ENCODE measurements around the gene CARNS1. TPM values are rescaled to one million over a fixed set of nuclear protein-coding genes. Genes with fewer than 3 reads are reported as not detected.

CARNS1 gene
- total RNA-seq, 4 donors from 2014 or later: 0.27 to 4.4 (median 0.43) TPM

DNA sequence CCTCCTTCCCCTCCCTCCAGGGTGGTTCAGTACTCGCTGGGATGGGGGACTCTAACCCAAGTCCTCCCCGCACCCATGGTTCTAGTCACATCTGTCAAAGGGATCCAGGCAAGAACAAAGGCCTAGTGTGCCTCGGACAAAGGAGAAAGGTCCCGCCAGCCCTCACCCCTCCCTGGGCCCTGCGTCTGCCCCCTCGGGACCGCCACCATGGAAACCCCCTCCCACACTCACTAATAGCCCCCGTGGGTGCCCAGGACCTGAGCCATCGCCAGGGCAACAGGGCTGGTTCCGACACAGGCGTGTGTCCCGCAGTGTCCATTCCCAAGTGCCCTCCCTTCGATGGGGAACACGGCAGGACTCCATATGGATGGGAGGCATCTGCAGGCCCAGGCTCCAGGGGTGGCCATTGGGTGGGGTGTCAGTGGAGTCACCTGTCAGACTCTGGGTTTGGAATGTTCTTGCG is 5.1 kb upstream of the CARNS1 start:
- in situ Hi-C loops (cut with MboI; ENCODE audit: low pct_ligation_motif_present in 1 of 4, low pct_unique_long_range_greater_than_20kb in 1 of 4, low sequenced_read_pairs in 3 of 4): no loop called here
- H3K4me1 ChIP-seq: peaks cover 0 to 20% (median 11%) of the 10 kb centered on the region in 4 donors
- TF ChIP-seq POLR2AphosphoS5 (IDR thresholded peaks at IDR 0.05): no peak
- TF ChIP-seq, protein P1, sequence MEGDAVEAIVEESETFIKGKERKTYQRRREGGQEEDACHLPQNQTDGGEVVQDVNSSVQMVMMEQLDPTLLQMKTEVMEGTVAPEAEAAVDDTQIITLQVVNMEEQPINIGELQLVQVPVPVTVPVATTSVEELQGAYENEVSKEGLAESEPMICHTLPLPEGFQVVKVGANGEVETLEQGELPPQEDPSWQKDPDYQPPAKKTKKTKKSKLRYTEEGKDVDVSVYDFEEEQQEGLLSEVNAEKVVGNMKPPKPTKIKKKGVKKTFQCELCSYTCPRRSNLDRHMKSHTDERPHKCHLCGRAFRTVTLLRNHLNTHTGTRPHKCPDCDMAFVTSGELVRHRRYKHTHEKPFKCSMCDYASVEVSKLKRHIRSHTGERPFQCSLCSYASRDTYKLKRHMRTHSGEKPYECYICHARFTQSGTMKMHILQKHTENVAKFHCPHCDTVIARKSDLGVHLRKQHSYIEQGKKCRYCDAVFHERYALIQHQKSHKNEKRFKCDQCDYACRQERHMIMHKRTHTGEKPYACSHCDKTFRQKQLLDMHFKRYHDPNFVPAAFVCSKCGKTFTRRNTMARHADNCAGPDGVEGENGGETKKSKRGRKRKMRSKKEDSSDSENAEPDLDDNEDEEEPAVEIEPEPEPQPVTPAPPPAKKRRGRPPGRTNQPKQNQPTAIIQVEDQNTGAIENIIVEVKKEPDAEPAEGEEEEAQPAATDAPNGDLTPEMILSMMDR (IDR thresholded peaks at IDR 0.05): no peak
- TF ChIP-seq POLR2A (IDR thresholded peaks at IDR 0.05): no peak
- WGBS, 2 donors (ENCODE audit: low coverage in 1 of 2): 62% methylated on average over 15 of the region's 15 CpGs; no CpG with 5 or more reads in 1 of the 2 donors
- H3K27me3 ChIP-seq: peaks cover 38% of the 10 kb centered on the region
- no peak for DNase-seq
- H3K9me3 ChIP-seq: no peaks in the 10 kb centered on the region
- no peak overlapping the region for H3K4me3 ChIP-seq
- peak overlapping the region in 1 of 4 donors; percentile 77 for H3K27ac ChIP-seq
- H3K36me3 ChIP-seq: no peaks in the 10 kb centered on the region
- intact Hi-C loops (cut with DNase I; ENCODE audit: low total_unique reads): no loop called here

DNA sequence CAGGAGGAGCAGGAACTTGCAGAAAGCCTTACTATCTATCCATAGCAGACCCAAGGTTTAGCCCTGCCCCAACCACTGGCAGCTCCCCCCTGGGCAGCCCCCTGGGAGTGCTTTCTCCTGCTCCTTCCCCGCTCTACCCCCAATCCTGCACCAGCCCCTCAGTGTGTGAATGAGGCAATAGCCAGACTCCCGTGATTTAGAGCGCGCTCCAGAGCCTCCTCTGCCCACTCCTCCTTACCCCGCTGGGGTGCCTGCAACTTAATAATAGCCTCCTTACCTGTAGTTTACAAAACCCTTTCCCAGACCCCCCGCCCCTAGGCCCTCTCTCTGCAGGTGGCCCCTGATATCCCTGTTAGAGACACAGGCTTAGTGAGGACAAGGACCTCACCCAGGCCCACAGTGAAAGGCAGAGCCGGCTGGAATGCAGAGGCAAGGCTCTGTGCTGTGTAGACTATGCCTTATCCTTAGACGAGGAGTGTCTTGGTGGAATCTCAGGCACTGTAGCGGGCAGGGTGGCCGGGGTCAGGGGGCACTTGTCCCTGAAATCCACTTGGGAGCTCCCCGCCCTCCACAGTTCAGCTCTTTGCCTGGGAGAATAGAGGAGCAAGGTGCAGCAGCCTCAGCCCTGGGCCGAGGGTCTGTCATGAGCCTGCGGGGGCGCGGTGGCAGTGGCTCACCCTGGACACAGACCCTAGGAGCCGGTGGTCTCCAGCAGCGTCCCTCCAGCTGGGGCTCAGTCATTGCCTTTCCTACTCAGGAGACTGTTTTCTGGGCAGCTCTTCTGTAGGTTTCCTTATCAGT is 4.3 kb upstream of the CARNS1 start:
- no peak for DNase-seq
- no peaks in the 10 kb centered on the region for H3K36me3 ChIP-seq
- H3K4me1 ChIP-seq: peaks cover 0 to 26% (median 17%) of the 10 kb centered on the region in 4 donors
- no peak overlapping the region for H3K27ac ChIP-seq
- H3K27me3 ChIP-seq: peaks cover 38% of the 10 kb centered on the region
- intact Hi-C loops (cut with DNase I; ENCODE audit: low total_unique reads) (no loop called here), in situ Hi-C loops (cut with MboI; ENCODE audit: low pct_ligation_motif_present in 1 of 4, low pct_unique_long_range_greater_than_20kb in 1 of 4, low sequenced_read_pairs in 3 of 4) (no loop called here)
- TF ChIP-seq POLR2A (IDR thresholded peaks at IDR 0.05) (no peak), POLR2AphosphoS5 (IDR thresholded peaks at IDR 0.05) (no peak), EP300 (IDR thresholded peaks at IDR 0.05; ENCODE audit: low read depth) (no peak)
- TF ChIP-seq, protein P1 (IDR thresholded peaks at IDR 0.05): no peak
- no peak overlapping the region for H3K4me3 ChIP-seq
- WGBS, 2 donors (ENCODE audit: low coverage in 1 of 2): 78% methylated on average over 17 of the region's 17 CpGs; no CpG with 5 or more reads in 1 of the 2 donors
- H3K9me3 ChIP-seq: no peaks in the 10 kb centered on the region

DNA sequence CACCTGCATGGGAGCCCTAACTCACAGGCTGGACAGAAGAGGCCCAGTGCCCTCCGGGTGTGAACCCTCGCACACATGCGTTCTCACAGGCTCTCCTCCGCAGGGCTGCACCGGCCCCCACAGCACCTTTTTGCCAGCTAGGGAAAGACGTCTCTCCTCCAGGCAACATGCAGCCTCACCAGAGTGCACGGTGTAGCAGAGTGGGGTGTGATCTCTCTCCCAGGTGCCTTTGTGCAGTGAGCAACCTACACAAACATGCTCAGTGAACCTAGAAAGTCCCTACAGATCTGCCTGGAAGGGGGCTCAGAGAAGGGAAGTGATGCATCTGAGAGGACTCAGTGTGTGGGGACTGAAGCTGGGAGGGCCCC is 3.7 kb upstream of the CARNS1 start:
- Histone ChIP-seq H3K27me3 (peaks cover 38% of the 10 kb centered on the region), H3K9me3 (no peaks in the 10 kb centered on the region), H3K4me1 (peaks cover 0 to 30% (median 20%) of the 10 kb centered on the region in 4 donors), H3K36me3 (no peaks in the 10 kb centered on the region), H3K4me3 (no peak overlapping the region), H3K27ac (no peak overlapping the region)
- intact Hi-C loops (cut with DNase I; ENCODE audit: low total_unique reads): no loop called here
- DNase-seq: no peak
- TF ChIP-seq, protein P1 (IDR thresholded peaks at IDR 0.05): no peak
- no peak for TF ChIP-seq POLR2A (IDR thresholded peaks at IDR 0.05)
- in situ Hi-C loops (cut with MboI; ENCODE audit: low pct_ligation_motif_present in 1 of 4, low pct_unique_long_range_greater_than_20kb in 1 of 4, low sequenced_read_pairs in 3 of 4): no loop called here
- 70% methylated on average over 7 of the region's 7 CpGs; no CpG with 5 or more reads in 1 of the 2 donors for WGBS, 2 donors (ENCODE audit: low coverage in 1 of 2)

DNA sequence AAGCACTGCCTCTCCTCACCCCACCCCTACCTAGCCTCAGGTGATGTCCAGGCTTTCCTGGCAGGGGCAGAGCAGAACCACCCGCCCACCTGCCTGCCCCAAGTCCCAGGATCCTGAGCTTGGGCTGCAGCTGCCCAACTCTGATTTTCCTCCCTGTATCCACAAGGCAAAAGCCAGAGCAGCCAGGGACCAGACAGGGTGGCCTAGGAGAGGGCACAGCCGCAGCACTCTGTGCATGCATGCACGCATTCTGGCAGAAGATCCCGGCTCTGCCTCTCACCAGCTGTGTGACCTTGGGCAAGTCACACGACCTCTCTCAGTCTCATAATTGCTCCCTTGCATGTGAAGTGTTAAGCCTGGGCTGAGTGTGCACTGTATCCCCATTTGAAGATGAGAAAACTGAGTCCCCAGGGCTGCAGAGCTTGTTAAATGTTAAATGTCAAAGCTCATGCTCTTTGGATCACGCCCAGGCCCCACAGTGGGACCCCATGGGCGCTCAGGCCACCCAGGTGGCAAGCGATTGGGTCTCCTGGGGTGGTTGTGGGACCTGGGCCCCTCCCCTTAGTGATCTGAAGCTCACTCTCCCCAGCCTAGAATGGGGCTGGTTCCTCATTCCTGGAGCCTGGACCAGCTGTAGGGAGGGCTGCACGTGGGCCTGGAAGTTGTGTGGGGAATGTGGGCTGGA is 2.8 kb upstream of the CARNS1 start:
- H3K27me3 ChIP-seq: peaks cover 38% of the 10 kb centered on the region
- H3K36me3 ChIP-seq: no peaks in the 10 kb centered on the region
- peaks cover 0 to 30% (median 21%) of the 10 kb centered on the region in 4 donors for H3K4me1 ChIP-seq
- H3K9me3 ChIP-seq: no peaks in the 10 kb centered on the region
- DNase-seq: no peak
- in situ Hi-C loops (cut with MboI; ENCODE audit: low pct_ligation_motif_present in 1 of 4, low pct_unique_long_range_greater_than_20kb in 1 of 4, low sequenced_read_pairs in 3 of 4): no loop called here
- H3K4me3 ChIP-seq: no peak overlapping the region
- intact Hi-C loops (cut with DNase I; ENCODE audit: low total_unique reads): no loop called here
- 65 to 100% methylated on average over 1 to 9 of the region's 9 CpGs for WGBS, 2 donors (ENCODE audit: low coverage in 1 of 2)
- TF ChIP-seq POLR2AphosphoS5 (IDR thresholded peaks at IDR 0.05) (no peak), POLR2A (IDR thresholded peaks at IDR 0.05) (no peak), EP300 (IDR thresholded peaks at IDR 0.05; ENCODE audit: low read depth) (no peak)
- TF ChIP-seq, protein P1 (IDR thresholded peaks at IDR 0.05): no peak
- no peak overlapping the region for H3K27ac ChIP-seq
